GDM1 (cell line): ENCODE measurements around the gene MTERF2.

Source experiments
- DNase-seq: peaks from one replicate; lab custom pipeline; 2025; lab: John Stamatoyannopoulos, UW

MTERF2 gene

GRCh38 chr12:106994579-106995220 lies 7.8 kb upstream of the MTERF2 start:
- no peak for DNase-seq

GRCh38 chr12:106987846-106988245 lies 900 bp upstream of the MTERF2 start:
- DNase-seq: no peak

DNA sequence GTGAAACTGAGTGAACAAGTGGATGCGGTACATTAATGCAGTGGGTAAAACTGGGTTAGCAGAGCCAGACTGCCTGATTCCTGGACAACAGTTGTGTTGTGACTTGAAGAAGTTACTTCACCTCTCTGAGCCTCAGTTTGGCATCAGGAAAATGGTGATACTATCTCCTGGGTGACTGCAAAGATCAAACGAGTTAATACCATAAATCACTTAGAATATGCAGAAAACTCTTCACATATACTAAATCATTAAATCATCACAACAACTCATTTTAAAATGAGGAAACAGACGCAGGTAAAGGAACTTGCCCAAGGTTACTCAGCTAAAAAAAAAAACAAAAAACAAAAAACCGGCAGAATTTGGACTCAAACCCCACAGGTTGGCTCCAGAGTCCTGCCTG lies 811 bp downstream of the MTERF2 start:
- DNase-seq: no peak

- DNase-seq: no peak
Observed at GRCh38 chr12:106985479-106985878, 1.5 kb downstream of the MTERF2 start.

GRCh38 chr12:106984588-106985137 lies 2.3 kb downstream of the MTERF2 start:
- DNase-seq: no peak

DNA sequence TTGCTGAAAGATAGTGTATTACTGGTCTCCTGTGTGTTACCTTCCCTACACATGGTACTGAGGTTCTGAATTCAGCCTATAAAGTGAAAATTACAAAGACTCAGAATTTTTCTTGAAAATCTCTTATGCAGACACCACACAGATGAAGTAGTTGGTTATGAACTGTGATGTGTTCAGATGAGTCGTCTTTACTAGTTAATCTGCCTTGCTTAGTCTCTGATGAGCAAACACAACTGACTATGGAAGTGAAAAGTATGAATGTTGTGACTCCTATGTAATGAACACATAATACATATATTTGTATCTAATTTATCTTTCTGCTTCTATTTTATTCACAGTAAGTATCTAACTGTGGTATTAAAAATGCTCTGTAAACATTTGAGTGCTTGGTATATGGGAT lies 4.7 kb downstream of the MTERF2 start:
- DNase-seq: no peak

- no peak for DNase-seq
Observed at GRCh38 chr12:106981788-106982187, 5.2 kb downstream of the MTERF2 start.

GRCh38 chr12:106980944-106981343 lies 6.0 kb downstream of the MTERF2 start:
- DNase-seq: no peak

- DNase-seq: no peak
Observed at GRCh38 chr12:106978035-106978800, 8.7 kb downstream of the MTERF2 start.

DNA sequence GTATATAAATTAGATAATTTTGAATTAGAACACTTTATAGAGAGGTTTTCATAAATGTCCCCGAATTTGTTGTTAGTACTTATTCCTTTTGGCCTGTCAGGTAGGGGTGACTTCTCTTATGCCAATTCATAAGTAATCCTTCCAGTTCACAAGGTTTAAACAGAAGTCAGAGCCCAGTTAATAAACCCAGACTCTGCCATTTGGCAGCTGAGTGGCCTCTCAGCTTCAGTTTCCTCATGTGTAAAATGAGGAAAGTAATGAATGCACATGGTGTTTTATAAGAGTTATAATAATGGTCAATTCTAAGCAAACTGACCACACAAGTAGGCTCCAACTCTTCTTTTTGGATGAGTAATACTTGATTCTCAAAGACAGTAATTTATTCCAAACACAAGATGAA lies 10.3 kb downstream of the MTERF2 start:
- DNase-seq: no peak

- DNase-seq: no peak
Observed at GRCh38 chr12:106975993-106976658, 10.8 kb downstream of the MTERF2 start.

DNA sequence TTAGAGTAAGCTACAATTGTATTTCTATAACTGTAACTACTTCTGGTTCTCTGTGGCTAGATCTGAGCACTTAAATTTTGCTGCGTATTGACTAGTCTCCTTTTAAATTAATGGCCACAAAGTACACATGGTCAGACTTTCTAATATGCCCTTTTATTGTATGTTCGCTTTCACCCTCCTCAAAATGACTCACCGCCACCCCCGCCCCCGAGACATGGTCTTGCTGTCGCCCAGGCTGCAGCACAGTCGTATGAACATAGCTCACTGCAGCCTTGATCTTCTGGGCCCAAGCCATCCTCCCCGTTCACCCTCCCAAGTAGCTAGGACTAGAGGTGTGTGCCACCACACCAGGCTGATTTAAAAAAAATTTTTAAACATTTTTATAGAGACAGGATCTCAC lies 11.8 kb downstream of the MTERF2 start:
- DNase-seq: no peak

GRCh38 chr12:106974511-106974910 lies 12.4 kb downstream of the MTERF2 start:
- no peak for DNase-seq

DNA sequence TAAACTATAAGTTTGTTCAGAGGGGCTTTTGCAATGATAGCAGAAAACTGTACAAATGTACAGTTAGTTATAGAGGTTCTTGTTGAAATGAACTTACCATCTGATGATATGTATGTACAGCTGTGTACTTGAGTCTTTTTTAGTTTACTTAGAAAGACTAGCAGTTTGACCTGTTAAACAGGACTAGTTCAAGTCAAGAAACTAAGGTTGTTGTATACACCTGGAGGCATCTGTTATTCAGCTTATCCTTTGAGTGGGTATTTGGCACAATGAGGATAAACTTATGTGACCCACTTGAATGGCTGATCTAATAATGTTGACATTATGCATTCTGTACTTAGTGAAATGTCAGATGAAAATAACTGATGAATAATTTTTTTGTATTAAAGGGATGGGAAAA lies 13.4 kb downstream of the MTERF2 start:
- no peak for DNase-seq

GRCh38 chr12:106971065-106971464 lies 15.9 kb downstream of the MTERF2 start:
- no peak for DNase-seq

DNA sequence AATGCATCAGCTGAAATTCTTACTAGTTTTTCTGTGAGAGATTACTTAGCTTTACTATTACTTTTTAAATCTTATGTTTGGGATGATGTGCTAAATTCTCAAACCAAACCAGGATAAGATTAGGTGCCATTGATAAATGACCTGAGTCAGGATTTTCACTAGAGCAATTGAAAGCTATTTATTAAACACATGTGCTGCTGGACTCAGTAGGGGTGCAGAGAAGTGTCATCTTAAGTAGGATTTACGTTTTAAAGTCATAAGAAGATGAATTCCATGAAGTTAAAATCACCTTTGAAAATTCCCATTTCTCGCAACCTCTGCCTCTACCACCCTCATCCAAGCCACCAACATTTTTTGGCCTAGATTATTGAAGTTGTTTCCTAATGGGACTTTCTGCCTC lies 22.4 kb downstream of the MTERF2 start:
- DNase-seq: no peak

- no peak for DNase-seq
Observed at GRCh38 chr12:106962286-106962685, 24.7 kb downstream of the MTERF2 start.

GRCh38 chr12:106960443-106960842 lies 26.5 kb downstream of the MTERF2 start:
- no peak for DNase-seq

DNA sequence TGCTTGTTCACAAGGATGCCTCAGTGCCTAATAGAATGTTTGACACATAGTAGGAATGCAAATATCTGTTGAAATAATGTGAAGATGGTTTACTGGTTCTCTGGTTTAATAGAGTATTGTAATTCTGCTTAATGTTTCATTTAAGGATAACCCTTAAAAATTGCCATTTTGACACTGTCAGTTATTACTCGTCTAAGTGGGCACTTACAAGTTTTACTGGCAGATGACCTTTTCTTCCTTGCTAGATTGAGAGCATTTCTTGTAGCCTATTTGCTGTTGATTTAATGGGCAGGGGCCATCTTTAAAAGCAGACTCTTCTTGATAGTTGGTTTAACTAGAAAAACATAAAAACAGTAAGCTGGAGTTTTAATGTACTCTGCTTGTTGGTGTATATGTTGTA lies 29.4 kb downstream of the MTERF2 start:
- no peak for DNase-seq

GRCh38 chr12:106956048-106956578 lies 30.8 kb downstream of the MTERF2 start:
- DNase-seq: no peak

- peak; percentile 97 for DNase-seq
Observed at GRCh38 chr12:106955377-106956047, 31.4 kb downstream of the MTERF2 start, which contains the start of gene TMEM263. Gene TMEM263, plus strand, starts transcription at chr12:106955907. Its CDS starts 11,210 bp downstream, at chr12:106967117.
